ENCODE measurements around the gene RGL1.

Gene RGL1

DNA sequence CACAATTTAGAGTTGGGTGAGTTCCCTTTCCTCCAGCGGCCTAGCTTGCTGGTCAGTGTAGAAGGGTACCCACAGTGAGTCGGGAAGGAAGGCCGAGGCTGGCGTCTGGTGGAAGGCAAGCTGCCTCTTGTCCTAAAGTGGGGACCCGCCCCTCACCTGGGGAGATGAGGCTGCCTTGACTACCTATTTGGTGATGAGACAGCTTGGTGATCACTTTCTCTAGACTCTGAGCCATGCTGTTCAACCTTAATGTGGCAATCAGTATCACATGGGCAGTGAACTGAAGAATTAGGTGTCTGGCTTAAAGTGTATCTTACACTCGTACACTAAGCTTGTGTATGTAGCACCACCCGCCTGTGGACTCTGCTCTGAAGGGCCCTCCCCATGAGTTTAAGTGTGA lies 131.9 kb downstream of the RGL1 start:
- Histone ChIP-seq H3K9ac (ENCODE audit: low read length) (no peak overlapping the region), H3K4me2 (ENCODE audit: low read depth, low read length) (no peak overlapping the region), H3K27me3 (replicated peaks; ENCODE audit: insufficient read depth, low read length) (no peaks in the 10 kb centered on the region), H3K27ac (ENCODE audit: low read length) (no peak overlapping the region), H4K20me1 (ENCODE audit: insufficient read depth, low read length) (no peaks in the 10 kb centered on the region), H3K4me1 (ENCODE audit: low read length) (no peaks in the 10 kb centered on the region), H3K9me2 (replicated peaks; ENCODE audit: insufficient read depth, low read length) (no peaks in the 10 kb centered on the region), H3K4me3 (ENCODE audit: low read length) (no peak overlapping the region), H3K9me3 (replicated peaks; ENCODE audit: insufficient read depth, low read length) (no peaks in the 10 kb centered on the region), H2AFZ (ENCODE audit: low read length) (no peak overlapping the region), H3K79me2 (ENCODE audit: low read length) (no peaks in the 10 kb centered on the region), H3F3A (ENCODE audit: insufficient read depth, low read length) (no peaks in the 10 kb centered on the region), H3K36me3 (replicated peaks; ENCODE audit: insufficient read depth, low read length) (no peaks in the 10 kb centered on the region)
- no peak for DNase-seq
- TF ChIP-seq EZH2 (optimal IDR thresholded peaks at IDR 0.05; ENCODE audit: low read depth, low read length) (no peak), EZH2phosphoT487 (IDR thresholded peaks at IDR 0.05; ENCODE audit: low read length) (no peak)
- TF ChIP-seq, protein P1, sequence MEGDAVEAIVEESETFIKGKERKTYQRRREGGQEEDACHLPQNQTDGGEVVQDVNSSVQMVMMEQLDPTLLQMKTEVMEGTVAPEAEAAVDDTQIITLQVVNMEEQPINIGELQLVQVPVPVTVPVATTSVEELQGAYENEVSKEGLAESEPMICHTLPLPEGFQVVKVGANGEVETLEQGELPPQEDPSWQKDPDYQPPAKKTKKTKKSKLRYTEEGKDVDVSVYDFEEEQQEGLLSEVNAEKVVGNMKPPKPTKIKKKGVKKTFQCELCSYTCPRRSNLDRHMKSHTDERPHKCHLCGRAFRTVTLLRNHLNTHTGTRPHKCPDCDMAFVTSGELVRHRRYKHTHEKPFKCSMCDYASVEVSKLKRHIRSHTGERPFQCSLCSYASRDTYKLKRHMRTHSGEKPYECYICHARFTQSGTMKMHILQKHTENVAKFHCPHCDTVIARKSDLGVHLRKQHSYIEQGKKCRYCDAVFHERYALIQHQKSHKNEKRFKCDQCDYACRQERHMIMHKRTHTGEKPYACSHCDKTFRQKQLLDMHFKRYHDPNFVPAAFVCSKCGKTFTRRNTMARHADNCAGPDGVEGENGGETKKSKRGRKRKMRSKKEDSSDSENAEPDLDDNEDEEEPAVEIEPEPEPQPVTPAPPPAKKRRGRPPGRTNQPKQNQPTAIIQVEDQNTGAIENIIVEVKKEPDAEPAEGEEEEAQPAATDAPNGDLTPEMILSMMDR (IDR thresholded peaks at IDR 0.05; ENCODE audit: low read length), result no peak

DNA sequence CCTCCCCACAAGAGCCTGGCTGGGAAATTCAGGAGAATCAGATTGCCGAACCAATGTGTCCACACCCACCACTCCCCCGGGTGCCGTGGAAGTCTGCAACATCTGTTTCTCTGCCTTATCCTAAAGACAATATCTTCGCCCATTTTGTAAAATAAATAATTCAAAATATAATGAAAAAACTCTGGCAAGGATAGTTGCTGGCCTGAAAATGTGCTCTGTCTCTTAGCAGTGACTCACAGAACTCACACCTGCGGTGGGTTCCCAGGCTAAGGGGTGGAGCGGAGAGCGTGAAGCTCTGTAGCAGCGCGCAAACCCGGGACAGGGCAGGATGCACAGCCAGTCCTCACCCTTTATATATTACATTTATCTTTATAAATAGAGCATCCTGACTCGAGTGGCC lies 132.7 kb downstream of the RGL1 start:
- no peaks in the 10 kb centered on the region for H3F3A ChIP-seq (ENCODE audit: insufficient read depth, low read length)
- no peaks in the 10 kb centered on the region for H3K27me3 ChIP-seq (replicated peaks; ENCODE audit: insufficient read depth, low read length)
- H4K20me1 ChIP-seq (ENCODE audit: insufficient read depth, low read length), result no peaks in the 10 kb centered on the region
- H3K27ac ChIP-seq (ENCODE audit: low read length), result no peak overlapping the region
- H3K9me3 ChIP-seq (replicated peaks; ENCODE audit: insufficient read depth, low read length), result no peaks in the 10 kb centered on the region
- H3K36me3 ChIP-seq (replicated peaks; ENCODE audit: insufficient read depth, low read length), result no peaks in the 10 kb centered on the region
- no peaks in the 10 kb centered on the region for H3K9me2 ChIP-seq (replicated peaks; ENCODE audit: insufficient read depth, low read length)
- no peak overlapping the region for H3K4me3 ChIP-seq (ENCODE audit: low read length)
- H3K79me2 ChIP-seq (ENCODE audit: low read length), result no peaks in the 10 kb centered on the region
- DNase-seq, result no peak
- H3K4me2 ChIP-seq (ENCODE audit: low read depth, low read length), result no peak overlapping the region
- no peak overlapping the region for H3K9ac ChIP-seq (ENCODE audit: low read length)
- H2AFZ ChIP-seq (ENCODE audit: low read length), result no peak overlapping the region
- TF ChIP-seq EZH2phosphoT487 (IDR thresholded peaks at IDR 0.05; ENCODE audit: low read length) (no peak), EZH2 (optimal IDR thresholded peaks at IDR 0.05; ENCODE audit: low read depth, low read length) (no peak)
- TF ChIP-seq, protein P1 (IDR thresholded peaks at IDR 0.05; ENCODE audit: low read length), result no peak
- no peaks in the 10 kb centered on the region for H3K4me1 ChIP-seq (ENCODE audit: low read length)

- Histone ChIP-seq H3K9ac (ENCODE audit: low read length) (no peak overlapping the region), H4K20me1 (ENCODE audit: insufficient read depth, low read length) (no peaks in the 10 kb centered on the region), H3K79me2 (ENCODE audit: low read length) (no peaks in the 10 kb centered on the region), H3K4me2 (ENCODE audit: low read depth, low read length) (no peak overlapping the region), H3K4me3 (ENCODE audit: low read length) (no peak overlapping the region), H3K36me3 (replicated peaks; ENCODE audit: insufficient read depth, low read length) (no peaks in the 10 kb centered on the region), H3K9me2 (replicated peaks; ENCODE audit: insufficient read depth, low read length) (no peaks in the 10 kb centered on the region), H3K4me1 (ENCODE audit: low read length) (0 out of 2 replicates have a peak, but pooled peaks cover 5% of the 10 kb centered on the region), H3K27me3 (replicated peaks; ENCODE audit: insufficient read depth, low read length) (no peaks in the 10 kb centered on the region), H3K27ac (ENCODE audit: low read length) (no peak overlapping the region), H2AFZ (ENCODE audit: low read length) (no peak overlapping the region), H3K9me3 (replicated peaks; ENCODE audit: insufficient read depth, low read length) (no peaks in the 10 kb centered on the region), H3F3A (ENCODE audit: insufficient read depth, low read length) (no peaks in the 10 kb centered on the region)
- TF ChIP-seq EZH2phosphoT487 (IDR thresholded peaks at IDR 0.05; ENCODE audit: low read length) (no peak), EZH2 (optimal IDR thresholded peaks at IDR 0.05; ENCODE audit: low read depth, low read length) (no peak)
- TF ChIP-seq, protein P1 (IDR thresholded peaks at IDR 0.05; ENCODE audit: low read length), result no peak
- DNase-seq, result no peak
Observed at GRCh38 chr1:183941001-183941400, 136.1 kb downstream of the RGL1 start.

All from MM.1S (cell line).